HepG2 (cell line): Measurements from ENCODE around the gene S100A13. TPM values are rescaled to one million over a fixed set of nuclear protein-coding genes. Genes with fewer than 3 reads are reported as not detected.

Source experiments
- JUNB ChIP-seq: sonication (generic); formaldehyde crosslinking; IDR thresholded peaks from 2 replicates; pipeline ENCODE4 v1.8.0; 2022; ENCODE audit warnings: missing genetic modification reagents, mild to moderate bottlenecking, borderline replicate concordance
- NR2C2 ChIP-seq: sonication (generic); formaldehyde crosslinking; IDR thresholded peaks from 2 replicates; pipeline ENCODE4 v1.4.0; 2020; ENCODE audit warnings: missing genetic modification reagents, mild to moderate bottlenecking, moderate library complexity, borderline replicate concordance
- PAX8 ChIP-seq: sonication (generic); formaldehyde crosslinking; IDR thresholded peaks from 2 replicates; pipeline ENCODE4 v1.8.0; 2022; ENCODE audit warnings: mild to moderate bottlenecking, missing genetic modification reagents, borderline replicate concordance
- SNAI1 ChIP-seq: sonication (generic); formaldehyde crosslinking; IDR thresholded peaks from 2 replicates; pipeline ENCODE4 v1.5.0; 2020; ENCODE audit warnings: mild to moderate bottlenecking, missing genetic modification reagents, borderline replicate concordance
- THAP9 ChIP-seq: sonication (generic); formaldehyde crosslinking; IDR thresholded peaks from 2 replicates; pipeline ENCODE4; 2020; ENCODE audit warnings: missing genetic modification reagents, mild to moderate bottlenecking, borderline replicate concordance
- ZMYM3 ChIP-seq: sonication (generic); formaldehyde crosslinking; IDR thresholded peaks from 2 replicates; pipeline ENCODE4 v1.5.1; 2020; ENCODE audit warnings: mild to moderate bottlenecking, missing genetic modification reagents
- ZNF12 ChIP-seq: sonication (generic); formaldehyde crosslinking; IDR thresholded peaks from 2 replicates; pipeline ENCODE4 v1.5.0; 2020; ENCODE audit warnings: missing genetic modification reagents
- ZNF501 ChIP-seq: sonication (generic); formaldehyde crosslinking; IDR thresholded peaks from 2 replicates; pipeline ENCODE4 v1.5.1; 2020; ENCODE audit warnings: mild to moderate bottlenecking, moderate library complexity, missing genetic modification reagents
- ZNF564 ChIP-seq: sonication (generic); formaldehyde crosslinking; IDR thresholded peaks from 2 replicates; pipeline ENCODE4 v1.8.1; 2023; ENCODE audit warnings: mild to moderate bottlenecking, missing genetic modification reagents
- ZSCAN22 ChIP-seq: sonication (generic); formaldehyde crosslinking; IDR thresholded peaks from 2 replicates; pipeline ENCODE4 v1.4.0; 2020; ENCODE audit warnings: mild to moderate bottlenecking, missing genetic modification reagents
- polyA plus RNA-seq, 8 experiments: library from polyadenylated mRNA; depleted of rRNA in 3 of 8; stranded (reverse) in 7 of 8; unstranded in 1 of 8; fragments of >200 nt; fragmentation: Illumina TruSeq in 4 of 8; extraction: Trizol in 4 of 8; gene quantifications; 2 replicates each; pipeline versions ENCODE4 v1.2.1 to v1.2.3, GENCODE V29; 2011 to 2016; ENCODE audit warnings: low read depth in 4 of 8, missing spikeins in 1 of 8, mixed read lengths in 1 of 8; ENCODE audit not compliant: insufficient read depth in 1 of 8
- total RNA-seq, 5 experiments: library from RNA; depleted of rRNA; stranded (reverse); fragments of >200 nt; fragmentation: Illumina TruSeq; extraction: Trizol; gene quantifications; 2 replicates each; pipeline ENCODE4 v1.2.3, GENCODE V29; 2016; ENCODE audit warnings: low read depth in 1 of 5
- TF ChIP-seq, protein P1 (sequence below): sonication (generic); formaldehyde crosslinking; IDR thresholded peaks from 2 replicates; pipeline ENCODE4 v1.5.1; 2020; ENCODE audit warnings: mild to moderate bottlenecking, missing genetic modification reagents, borderline replicate concordance

S100A13 gene
- total and polyA plus RNA-seq, 2 of the 13 experiments (the other 11 are each of a cell fraction or from before 2014, with no cell fraction given), result 89.5 to 172 TPM

DNA sequence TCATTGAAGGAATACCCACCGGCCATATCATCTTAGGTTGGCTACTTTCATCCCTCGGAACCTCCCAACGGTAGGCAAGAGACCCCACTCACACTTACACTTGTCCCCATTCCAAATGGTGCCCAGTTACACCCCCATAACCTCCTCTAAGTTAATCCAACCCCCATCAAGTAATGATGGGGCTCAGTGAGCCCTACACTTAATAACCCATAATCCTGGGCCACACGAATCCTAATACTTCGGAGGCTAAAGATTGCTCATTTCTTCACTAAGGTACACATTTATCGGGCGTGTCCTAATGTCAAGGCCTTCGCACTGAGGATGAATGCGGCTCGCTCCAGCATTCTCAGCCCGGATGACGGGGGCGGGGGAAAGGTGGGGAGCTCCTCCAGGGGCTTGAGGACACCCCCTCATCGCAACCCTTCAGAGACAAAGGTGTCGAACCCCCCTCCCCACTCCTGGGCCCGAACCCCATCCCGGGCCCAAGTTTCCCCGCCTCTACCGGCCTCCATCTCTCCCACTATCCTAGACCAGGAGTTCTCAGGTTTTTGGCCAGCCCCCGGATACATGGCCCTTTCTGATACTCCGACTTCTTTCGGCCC lies 43.1 kb upstream of the S100A13 start (continued):
- TF ChIP-seq, protein P1, sequence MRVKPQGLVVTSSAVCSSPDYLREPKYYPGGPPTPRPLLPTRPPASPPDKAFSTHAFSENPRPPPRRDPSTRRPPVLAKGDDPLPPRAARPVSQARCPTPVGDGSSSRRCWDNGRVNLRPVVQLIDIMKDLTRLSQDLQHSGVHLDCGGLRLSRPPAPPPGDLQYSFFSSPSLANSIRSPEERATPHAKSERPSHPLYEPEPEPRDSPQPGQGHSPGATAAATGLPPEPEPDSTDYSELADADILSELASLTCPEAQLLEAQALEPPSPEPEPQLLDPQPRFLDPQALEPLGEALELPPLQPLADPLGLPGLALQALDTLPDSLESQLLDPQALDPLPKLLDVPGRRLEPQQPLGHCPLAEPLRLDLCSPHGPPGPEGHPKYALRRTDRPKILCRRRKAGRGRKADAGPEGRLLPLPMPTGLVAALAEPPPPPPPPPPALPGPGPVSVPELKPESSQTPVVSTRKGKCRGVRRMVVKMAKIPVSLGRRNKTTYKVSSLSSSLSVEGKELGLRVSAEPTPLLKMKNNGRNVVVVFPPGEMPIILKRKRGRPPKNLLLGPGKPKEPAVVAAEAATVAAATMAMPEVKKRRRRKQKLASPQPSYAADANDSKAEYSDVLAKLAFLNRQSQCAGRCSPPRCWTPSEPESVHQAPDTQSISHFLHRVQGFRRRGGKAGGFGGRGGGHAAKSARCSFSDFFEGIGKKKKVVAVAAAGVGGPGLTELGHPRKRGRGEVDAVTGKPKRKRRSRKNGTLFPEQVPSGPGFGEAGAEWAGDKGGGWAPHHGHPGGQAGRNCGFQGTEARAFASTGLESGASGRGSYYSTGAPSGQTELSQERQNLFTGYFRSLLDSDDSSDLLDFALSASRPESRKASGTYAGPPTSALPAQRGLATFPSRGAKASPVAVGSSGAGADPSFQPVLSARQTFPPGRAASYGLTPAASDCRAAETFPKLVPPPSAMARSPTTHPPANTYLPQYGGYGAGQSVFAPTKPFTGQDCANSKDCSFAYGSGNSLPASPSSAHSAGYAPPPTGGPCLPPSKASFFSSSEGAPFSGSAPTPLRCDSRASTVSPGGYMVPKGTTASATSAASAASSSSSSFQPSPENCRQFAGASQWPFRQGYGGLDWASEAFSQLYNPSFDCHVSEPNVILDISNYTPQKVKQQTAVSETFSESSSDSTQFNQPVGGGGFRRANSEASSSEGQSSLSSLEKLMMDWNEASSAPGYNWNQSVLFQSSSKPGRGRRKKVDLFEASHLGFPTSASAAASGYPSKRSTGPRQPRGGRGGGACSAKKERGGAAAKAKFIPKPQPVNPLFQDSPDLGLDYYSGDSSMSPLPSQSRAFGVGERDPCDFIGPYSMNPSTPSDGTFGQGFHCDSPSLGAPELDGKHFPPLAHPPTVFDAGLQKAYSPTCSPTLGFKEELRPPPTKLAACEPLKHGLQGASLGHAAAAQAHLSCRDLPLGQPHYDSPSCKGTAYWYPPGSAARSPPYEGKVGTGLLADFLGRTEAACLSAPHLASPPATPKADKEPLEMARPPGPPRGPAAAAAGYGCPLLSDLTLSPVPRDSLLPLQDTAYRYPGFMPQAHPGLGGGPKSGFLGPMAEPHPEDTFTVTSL (CRISPR knock-in tag), result 0 out of 2 replicates have a peak, but pooled peaks have one; percentile 52
- peak; percentile 68; the same call in 1 of the 2 replicates for TF ChIP-seq ZNF501 (CRISPR knock-in tag)
- TF ChIP-seq SNAI1, result no peak
- 0 out of 2 replicates have a peak, but pooled peaks have one; percentile 15 for TF ChIP-seq NR2C2 (CRISPR knock-in tag)
- TF ChIP-seq PAX8 (CRISPR knock-in tag), result no peak
- TF ChIP-seq ZMYM3, result no peak
- no peak for TF ChIP-seq ZNF564
- 0 out of 2 replicates have a peak, but pooled peaks have one; percentile 27 for TF ChIP-seq ZNF12 (CRISPR knock-in tag)
- no peak for TF ChIP-seq ZSCAN22
- no peak for TF ChIP-seq JUNB (CRISPR knock-in tag)
- 0 out of 2 replicates have a peak, but pooled peaks have one; percentile 62 for TF ChIP-seq THAP9
- TF ChIP-seq, all 625 proteins: peak for 13
